GM19193 (cell line): ENCODE measurements around the gene DLL4.

ENCODE experiments used
- POLR2A ChIP-seq: IDR thresholded peaks from 4 replicates; pipeline ENCODE4 v1.6.1; 2011; ENCODE audit not compliant: insufficient read depth, insufficient read length; ENCODE audit errors: extremely low read depth

Gene DLL4

DNA sequence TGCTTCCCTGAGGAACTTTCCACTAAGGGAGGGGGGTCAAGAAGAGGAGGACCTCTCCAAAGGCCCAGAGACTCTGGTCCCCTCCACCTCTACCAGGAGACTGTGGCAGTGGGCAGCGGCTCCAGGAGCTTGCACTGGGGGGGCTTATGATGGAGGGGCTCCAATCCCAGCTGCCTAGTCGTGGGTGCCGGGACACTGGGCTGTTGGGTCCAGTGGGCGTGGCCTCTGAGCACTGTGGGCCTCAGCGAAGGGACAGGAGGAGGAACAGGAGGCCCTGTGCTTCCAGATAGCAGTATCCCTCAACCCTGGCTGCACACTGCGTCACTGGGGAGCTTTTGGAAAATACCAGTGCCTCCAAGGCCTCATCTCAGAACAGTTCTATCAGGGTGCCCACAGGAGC is 13.5 kb upstream of the DLL4 start:
- TF ChIP-seq POLR2A: no peak

DNA sequence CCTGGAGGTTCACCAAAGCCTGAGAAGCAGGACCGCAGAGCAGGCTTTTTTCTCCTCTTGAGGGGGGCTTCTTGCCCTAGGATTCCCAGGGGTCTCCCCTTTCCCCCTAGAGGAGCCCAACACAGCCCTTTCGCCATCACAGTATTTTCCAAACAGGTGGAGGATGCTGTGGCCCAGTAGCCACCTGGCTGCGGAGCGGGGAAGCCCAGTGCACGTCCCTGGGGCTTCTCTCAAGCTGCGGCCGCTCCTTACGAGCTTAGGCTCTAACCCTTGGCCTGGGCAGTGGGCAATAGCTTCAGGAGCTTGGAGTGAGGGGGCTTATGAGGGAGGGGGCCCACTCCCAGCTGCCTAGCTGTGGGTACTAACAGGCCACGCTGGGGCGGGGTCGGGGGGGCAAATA is 11.6 kb upstream of the DLL4 start:
- TF ChIP-seq POLR2A: no peak

GRCh38 chr15:40918146-40918798 is 10.9 kb upstream of the DLL4 start:
- no peak for TF ChIP-seq POLR2A

- no peak for TF ChIP-seq POLR2A
Observed at GRCh38 chr15:40918799-40919392, 10.2 kb upstream of the DLL4 start.

GRCh38 chr15:40921949-40922607 is 7.1 kb upstream of the DLL4 start:
- TF ChIP-seq POLR2A: no peak

DNA sequence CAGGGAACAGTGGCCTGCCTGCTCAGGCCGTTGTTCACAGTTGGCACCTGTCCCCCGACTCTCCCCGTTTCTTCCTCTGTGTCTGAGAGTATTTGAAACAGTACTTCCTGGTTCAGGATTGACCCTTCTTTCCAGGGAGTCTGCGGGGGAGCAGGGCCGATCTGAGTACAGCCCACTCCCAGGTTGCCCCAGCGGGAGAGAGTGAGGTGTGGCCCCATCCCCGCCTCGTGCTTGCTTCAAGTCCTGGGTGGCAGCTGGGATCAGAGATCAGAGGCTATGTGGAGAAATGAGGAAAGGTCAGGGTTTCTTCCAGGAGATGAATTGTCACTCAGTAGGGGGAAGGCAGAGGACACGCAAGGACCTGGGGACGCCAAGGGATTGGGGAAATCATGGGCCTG is 6.5 kb upstream of the DLL4 start:
- no peak for TF ChIP-seq POLR2A

DNA sequence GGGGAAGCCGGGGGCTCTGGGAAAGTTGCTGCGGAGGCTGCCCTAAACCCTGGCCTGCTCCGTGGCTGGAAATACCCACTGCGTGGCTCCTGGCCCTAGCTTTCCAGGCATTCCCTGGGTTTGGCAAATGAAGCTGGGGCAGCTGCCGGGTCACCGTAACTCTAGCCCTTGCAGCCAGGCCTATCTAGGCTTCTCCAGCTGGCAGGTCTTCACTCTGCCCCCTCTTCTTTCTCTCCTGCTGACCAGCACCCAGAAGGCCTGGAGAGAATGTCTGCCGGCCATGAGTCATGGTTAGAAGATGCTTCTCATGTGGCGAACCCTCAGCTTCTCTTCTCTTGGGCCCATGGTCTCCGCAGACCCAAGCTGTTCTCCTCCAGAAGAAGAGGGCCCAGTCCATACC is 5.6 kb upstream of the DLL4 start:
- TF ChIP-seq POLR2A: no peak

DNA sequence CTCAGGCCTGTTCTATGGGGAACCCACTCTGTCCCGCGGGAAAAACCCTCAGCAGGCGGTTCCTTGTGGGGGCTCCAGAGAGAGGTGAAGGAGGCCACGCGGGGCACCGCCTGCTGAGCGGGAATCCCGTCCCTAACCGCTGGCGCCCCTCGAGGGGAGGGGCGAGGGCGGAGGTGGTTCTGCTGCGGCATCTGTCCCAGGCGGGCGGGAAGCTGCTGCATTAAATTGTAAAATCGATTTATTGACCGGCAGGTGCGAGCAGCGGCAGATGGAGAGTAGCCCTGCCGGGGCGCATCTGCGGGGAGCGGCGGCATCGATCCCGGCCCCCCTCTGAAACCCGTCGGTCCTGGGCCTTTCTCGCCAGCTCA is 3.7 kb upstream of the DLL4 start:
- no peak for TF ChIP-seq POLR2A

DNA sequence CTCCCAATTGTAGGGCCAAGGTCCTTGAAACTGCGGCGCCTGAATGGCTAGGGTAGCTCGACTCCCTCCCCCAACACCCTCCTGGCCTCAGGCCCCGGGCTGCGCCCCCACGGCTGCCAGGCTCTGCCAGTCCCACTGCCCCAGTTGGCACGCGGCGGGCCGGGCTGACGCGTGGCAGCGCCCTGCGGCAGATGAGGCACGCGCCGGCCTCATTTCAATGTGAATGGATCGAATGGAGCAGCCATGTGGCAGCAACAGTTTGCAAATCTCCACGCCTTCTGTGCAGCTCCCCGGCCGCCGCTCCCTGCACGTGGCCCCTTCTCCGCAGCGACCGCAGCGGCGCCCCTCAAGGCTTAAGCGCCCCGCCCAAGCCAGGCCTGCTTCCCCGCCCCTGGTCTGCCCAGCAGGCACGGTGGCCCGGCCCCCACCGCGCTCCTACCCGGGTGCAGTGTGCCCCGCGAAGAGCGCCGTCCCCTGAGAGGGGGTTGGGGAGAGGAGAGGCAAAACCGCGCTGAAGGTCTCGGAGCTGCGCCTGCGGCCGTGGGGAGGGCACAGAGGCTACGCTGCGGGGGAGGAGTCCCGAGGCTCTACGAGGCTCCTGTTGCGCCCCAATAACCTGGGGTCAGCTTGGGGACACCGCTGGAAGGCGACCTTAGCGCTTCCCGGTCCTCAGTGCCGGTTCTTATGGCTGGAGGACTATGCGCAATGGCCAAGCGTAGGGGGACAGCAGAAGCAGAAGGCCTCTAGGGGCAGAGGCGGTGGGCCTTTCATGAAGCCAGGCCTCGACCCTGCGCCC is 3.1 kb upstream of the DLL4 start:
- TF ChIP-seq POLR2A: no peak

DNA sequence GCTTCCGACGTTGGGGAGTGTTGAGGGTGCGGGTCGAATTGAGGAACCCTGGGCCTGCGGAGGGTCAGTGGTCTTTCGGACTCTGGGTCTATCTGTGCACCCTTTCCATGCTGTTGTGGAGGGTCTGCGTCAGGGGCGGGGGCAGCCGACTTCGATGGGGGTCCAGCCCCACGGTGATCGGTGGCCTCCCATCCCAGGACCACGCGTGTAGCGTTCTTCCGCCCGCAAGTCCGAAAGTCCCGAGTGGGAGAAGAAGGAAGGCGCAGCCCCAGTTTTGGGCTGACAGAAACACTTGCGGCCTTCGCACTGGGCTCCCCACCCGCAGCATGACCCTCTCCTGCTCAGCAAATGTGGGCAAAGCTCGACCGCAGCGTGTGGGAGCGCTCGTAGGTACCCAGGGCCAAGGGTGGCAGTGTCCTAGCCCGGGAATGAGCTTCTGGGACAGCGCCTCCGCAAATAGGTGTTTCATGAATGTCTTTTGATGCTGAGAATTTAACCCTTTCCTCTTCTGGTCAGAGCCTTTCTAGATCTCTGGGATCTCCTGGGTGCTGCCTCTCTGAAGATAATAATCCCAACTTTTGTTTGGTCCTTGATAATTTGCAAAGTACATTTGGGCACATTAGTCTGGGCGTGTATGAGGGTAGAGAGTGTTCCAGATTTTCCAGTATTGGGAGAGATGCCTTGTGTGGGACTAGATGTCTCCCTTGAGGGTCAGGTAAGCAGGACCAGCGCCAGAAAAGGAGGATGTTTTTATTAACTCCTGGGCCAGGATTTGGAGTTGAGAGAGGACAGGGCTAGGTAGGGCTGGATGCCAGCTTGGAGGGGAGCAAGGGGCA is 2.3 kb upstream of the DLL4 start:
- no peak for TF ChIP-seq POLR2A

GRCh38 chr15:40927495-40927872 is 1.7 kb upstream of the DLL4 start:
- TF ChIP-seq POLR2A: no peak

DNA sequence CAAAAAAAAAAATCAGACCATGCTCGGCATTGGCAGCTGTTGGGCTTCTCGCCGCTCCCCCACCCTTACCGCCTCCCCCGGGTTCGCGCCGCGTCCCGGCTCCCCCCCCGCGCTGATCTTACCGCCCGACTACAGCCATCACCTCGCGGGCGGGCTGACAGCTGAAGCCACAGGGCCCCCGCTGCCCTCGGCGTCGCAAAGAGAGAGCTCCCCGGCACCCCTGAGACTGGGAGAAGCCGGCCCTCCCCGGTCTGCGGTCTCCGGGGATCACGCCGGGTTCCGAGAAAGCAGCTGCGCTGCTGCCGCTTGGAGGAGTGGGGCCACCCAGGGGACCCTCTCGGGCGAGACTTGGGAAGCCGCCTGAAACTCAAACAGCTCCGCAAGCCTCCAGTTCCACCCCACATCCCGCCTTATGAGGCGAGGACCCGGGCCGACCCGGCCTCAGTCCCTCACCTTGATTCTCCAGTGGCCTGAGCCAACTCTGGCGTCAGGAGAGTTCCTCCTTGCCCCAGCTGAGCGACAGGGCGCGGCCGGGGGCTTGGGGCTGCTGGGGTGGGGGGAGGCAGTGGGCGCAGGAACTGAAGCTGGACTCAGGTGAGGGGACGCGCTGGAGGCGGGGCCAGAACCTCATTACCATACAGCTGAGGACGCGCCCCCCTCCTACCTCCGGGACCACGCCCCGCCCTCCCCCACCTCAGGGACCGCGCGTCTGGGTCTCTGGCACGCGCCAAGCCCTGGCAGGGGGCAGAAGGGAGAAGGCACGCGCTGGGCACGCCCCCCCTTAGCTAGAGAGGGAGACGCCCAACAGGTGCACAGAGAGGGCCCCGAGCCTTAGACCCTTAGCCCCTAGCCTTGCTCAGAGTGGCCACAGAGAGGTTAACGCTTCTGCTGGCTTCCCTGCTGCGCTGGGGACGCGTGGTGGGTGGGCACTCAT is 1.0 kb upstream of the DLL4 start:
- no peak for TF ChIP-seq POLR2A

- no peak for TF ChIP-seq POLR2A
Observed at GRCh38 chr15:40929660-40930429, 705 bp downstream of the DLL4 start.

GRCh38 chr15:40930430-40931299 is 1.5 kb downstream of the DLL4 start:
- TF ChIP-seq POLR2A: no peak
